ENCODE measurements around the gene GOLGA6A. TPM values are rescaled to one million over a fixed set of nuclear protein-coding genes. Genes with fewer than 3 reads are reported as not detected.
A peak's percentile ranks its signal among the peaks of the same experiment; 100 is the strongest.
"Not testable (repeated sequence)": the region's sequence is repeated elsewhere in the genome, so short reads cannot be mapped to it uniquely, and the experiment has no call there.

GOLGA6A gene
- total RNA-seq, 2 experiments from 2014 or later = not detected

- Mint-ChIP-seq H3K27ac (no peak overlapping the region), H3K4me1 (peaks cover 6% of the 10 kb centered on the region), H3K27me3 (no peaks in the 10 kb centered on the region), H3K36me3 (ENCODE audit: low read depth) (no peaks in the 10 kb centered on the region), H3K9me3 (ENCODE audit: low read depth) (no peaks in the 10 kb centered on the region), H3K4me3 (no peak overlapping the region)
- CTCF ChIA-PET = interaction anchor here (0.6 to 0.9 kb wide), 2 partner anchors 8 to 258 kb away, joined by 4 read pairs; no protein-coding TSS in a partner anchor
- DNase-seq = no peak
- ATAC-seq = no peak
- intact Hi-C loops (cut with DNase I, micrococcal nuclease) = no loop called here
- POLR2A ChIA-PET = no interaction called here
These were observed 19.7 kb downstream of the GOLGA6A start for GRCh38 chr15:74062671-74063070.

GRCh38 chr15:74062236-74062635 lies 20.1 kb downstream of the GOLGA6A start:
- intact Hi-C loops (cut with DNase I, micrococcal nuclease) = no loop called here
- DNase-seq (no peak), ATAC-seq (no peak)
- H3K36me3 Mint-ChIP-seq (ENCODE audit: low read depth) = no peaks in the 10 kb centered on the region
- peaks cover 6% of the 10 kb centered on the region for H3K4me1 Mint-ChIP-seq
- no peak overlapping the region for H3K4me3 Mint-ChIP-seq
- H3K27ac Mint-ChIP-seq = no peak overlapping the region
- CTCF ChIA-PET = interaction anchor here (0.9 kb wide), 1 partner anchor 8 kb away, joined by 4 read pairs; no protein-coding TSS in a partner anchor
- POLR2A ChIA-PET = no interaction called here
- H3K9me3 Mint-ChIP-seq (ENCODE audit: low read depth) = no peaks in the 10 kb centered on the region
- no peaks in the 10 kb centered on the region for H3K27me3 Mint-ChIP-seq

GRCh38 chr15:74060251-74060650 lies 22.1 kb downstream of the GOLGA6A start:
- intact Hi-C loops (cut with DNase I, micrococcal nuclease) = no loop called here
- H3K27ac Mint-ChIP-seq = no peak overlapping the region
- H3K4me1 Mint-ChIP-seq = peaks cover 8% of the 10 kb centered on the region
- ChIA-PET CTCF (interaction anchor here (1.3 kb wide), 1 partner anchor 11 kb away, joined by 3 read pairs; no protein-coding TSS in a partner anchor), POLR2A (interaction anchor here (0.6 kb wide), 1 partner anchor 12 kb away, joined by 4 read pairs; no protein-coding TSS in a partner anchor)
- no peak overlapping the region for H3K4me3 Mint-ChIP-seq
- no peaks in the 10 kb centered on the region for H3K9me3 Mint-ChIP-seq (ENCODE audit: low read depth)
- H3K27me3 Mint-ChIP-seq = no peaks in the 10 kb centered on the region
- no peak for DNase-seq
- ATAC-seq = no peak
- H3K36me3 Mint-ChIP-seq (ENCODE audit: low read depth) = no peaks in the 10 kb centered on the region

- ATAC-seq; POLR2A ChIA-PET; H3K27me3 Mint-ChIP-seq; H3K36me3 Mint-ChIP-seq (ENCODE audit: low read depth); H3K9me3 Mint-ChIP-seq (ENCODE audit: low read depth); H3K27ac Mint-ChIP-seq; H3K4me3 Mint-ChIP-seq; DNase-seq: not testable (repeated sequence)
- intact Hi-C loops (cut with DNase I, micrococcal nuclease) = loop anchor here in 1 of 2 experiments (10.0 kb wide), 1 partner anchor 246 kb away; no protein-coding TSS in a partner anchor
- CTCF ChIA-PET = interaction anchor here (0.6 to 1.3 kb wide), 6 partner anchors 10 to 1088 kb away, joined by 3 to 5 read pairs (median 3); no protein-coding TSS in a partner anchor
- H3K4me1 Mint-ChIP-seq = peaks cover 12% of the 10 kb centered on the region
These were observed 23.1 kb downstream of the GOLGA6A start for GRCh38 chr15:74059050-74059833.

- H3K27ac Mint-ChIP-seq; H3K9me3 Mint-ChIP-seq (ENCODE audit: low read depth); POLR2A ChIA-PET; H3K27me3 Mint-ChIP-seq; H3K4me3 Mint-ChIP-seq; H3K36me3 Mint-ChIP-seq (ENCODE audit: low read depth): not testable (repeated sequence)
- peak; percentile 42 for DNase-seq
- ATAC-seq = peak; percentile 48
- CTCF ChIA-PET = interaction anchor here (0.6 to 1.2 kb wide), 4 partner anchors 9 to 266 kb away, joined by 3 to 5 read pairs (median 4); no protein-coding TSS in a partner anchor
- intact Hi-C loops (cut with DNase I, micrococcal nuclease) = loop anchor here in 1 of 2 experiments (10.0 kb wide), 1 partner anchor 248 kb away; no protein-coding TSS in a partner anchor
- H3K4me1 Mint-ChIP-seq = peaks cover 14% of the 10 kb centered on the region
These were observed 26.0 kb downstream of the GOLGA6A start for GRCh38 chr15:74056330-74056729.

- ChIA-PET POLR2A (no interaction called here), CTCF (interaction anchor here (0.6 to 1.1 kb wide), 3 partner anchors 9 to 267 kb away, joined by 4 to 5 read pairs (median 4); no protein-coding TSS in a partner anchor)
- intact Hi-C loops (cut with DNase I, micrococcal nuclease) = loop anchor here in 1 of 2 experiments (10.0 kb wide), 1 partner anchor 249 kb away; no protein-coding TSS in a partner anchor
- H3K4me1 Mint-ChIP-seq = peaks cover 14% of the 10 kb centered on the region
- no peak overlapping the region for H3K27ac Mint-ChIP-seq
- DNase-seq = no peak
- no peak for ATAC-seq
- H3K36me3 Mint-ChIP-seq (ENCODE audit: low read depth) = no peaks in the 10 kb centered on the region
- H3K27me3 Mint-ChIP-seq = no peaks in the 10 kb centered on the region
- no peak overlapping the region for H3K4me3 Mint-ChIP-seq
- H3K9me3 Mint-ChIP-seq (ENCODE audit: low read depth) = no peaks in the 10 kb centered on the region
These were observed 26.5 kb downstream of the GOLGA6A start for GRCh38 chr15:74055804-74056203.

- DNase-seq (peak; percentile 88), ATAC-seq (peak; percentile 99)
- H3K27me3 Mint-ChIP-seq = no peaks in the 10 kb centered on the region
- CTCF ChIA-PET = interaction anchor here (0.6 to 1.8 kb wide), 20 partner anchors 8 to 903 kb away, joined by 3 to 12 read pairs (median 3); partner anchors contain the start of genes LOXL1 and PML
- no peaks in the 10 kb centered on the region for H3K9me3 Mint-ChIP-seq (ENCODE audit: low read depth)
- H3K36me3 Mint-ChIP-seq (ENCODE audit: low read depth) = no peaks in the 10 kb centered on the region
- H3K4me1 Mint-ChIP-seq = peaks cover 8% of the 10 kb centered on the region
- H3K4me3 Mint-ChIP-seq = no peak overlapping the region
- POLR2A ChIA-PET = no interaction called here
- no peak overlapping the region for H3K27ac Mint-ChIP-seq
- intact Hi-C loops (cut with DNase I, micrococcal nuclease) = loop anchor here in 1 of 2 experiments (1.0 to 10.0 kb wide), 2 partner anchors 73 to 251 kb away; no protein-coding TSS in a partner anchor
These were observed 28.3 kb downstream of the GOLGA6A start for GRCh38 chr15:74053941-74054529.

- DNase-seq (no peak), ATAC-seq (no peak)
- Mint-ChIP-seq H3K4me3 (no peak overlapping the region), H3K36me3 (ENCODE audit: low read depth) (no peaks in the 10 kb centered on the region), H3K9me3 (ENCODE audit: low read depth) (no peaks in the 10 kb centered on the region), H3K4me1 (peaks cover 11% of the 10 kb centered on the region), H3K27me3 (no peaks in the 10 kb centered on the region), H3K27ac (no peak overlapping the region)
- ChIA-PET POLR2A (no interaction called here), CTCF (interaction anchor here (0.6 to 1.8 kb wide), 14 partner anchors 8 to 805 kb away, joined by 3 to 12 read pairs (median 4); partner anchors contain the start of genes LOXL1 and PML)
- intact Hi-C loops (cut with DNase I, micrococcal nuclease) = loop anchor here in 1 of 2 experiments (10.0 kb wide), 1 partner anchor 251 kb away; no protein-coding TSS in a partner anchor
These were observed 28.8 kb downstream of the GOLGA6A start for GRCh38 chr15:74053517-74053916.

GRCh38 chr15:74052271-74053260 lies 29.8 kb downstream of the GOLGA6A start:
- H3K27me3 Mint-ChIP-seq; H3K36me3 Mint-ChIP-seq (ENCODE audit: low read depth); ATAC-seq; H3K9me3 Mint-ChIP-seq (ENCODE audit: low read depth); DNase-seq; POLR2A ChIA-PET; H3K4me3 Mint-ChIP-seq; H3K27ac Mint-ChIP-seq: not testable (repeated sequence)
- intact Hi-C loops (cut with DNase I, micrococcal nuclease) = loop anchor here in 1 of 2 experiments (10.0 kb wide), 1 partner anchor 252 kb away; no protein-coding TSS in a partner anchor
- peaks cover 18% of the 10 kb centered on the region for H3K4me1 Mint-ChIP-seq
- CTCF ChIA-PET = interaction anchor here (0.6 to 1.8 kb wide), 10 partner anchors 15 to 330 kb away, joined by 3 to 12 read pairs (median 4); partner anchors contain the start of gene PML

- DNase-seq (no peak), ATAC-seq (no peak)
- Mint-ChIP-seq H3K36me3 (ENCODE audit: low read depth) (no peaks in the 10 kb centered on the region), H3K4me3 (no peak overlapping the region), H3K9me3 (ENCODE audit: low read depth) (no peaks in the 10 kb centered on the region), H3K27ac (no peak overlapping the region), H3K27me3 (no peaks in the 10 kb centered on the region), H3K4me1 (peaks cover 15% of the 10 kb centered on the region)
- POLR2A ChIA-PET = no interaction called here
- CTCF ChIA-PET = interaction anchor here (0.6 to 1.4 kb wide), 3 partner anchors 24 to 102 kb away, joined by 3 read pairs; no protein-coding TSS in a partner anchor
- intact Hi-C loops (cut with DNase I, micrococcal nuclease) = loop anchor here in 1 of 2 experiments (10.0 kb wide), 1 partner anchor 254 kb away; no protein-coding TSS in a partner anchor
These were observed 31.7 kb downstream of the GOLGA6A start for GRCh38 chr15:74050556-74051234.
